ENCODE results near the gene SPINT3. TPM values are rescaled to one million over a fixed set of nuclear protein-coding genes. Genes with fewer than 3 reads are reported as not detected.

Gene SPINT3
- total and polyA plus RNA-seq, 2 experiments from 2014 or later: not detected

DNA sequence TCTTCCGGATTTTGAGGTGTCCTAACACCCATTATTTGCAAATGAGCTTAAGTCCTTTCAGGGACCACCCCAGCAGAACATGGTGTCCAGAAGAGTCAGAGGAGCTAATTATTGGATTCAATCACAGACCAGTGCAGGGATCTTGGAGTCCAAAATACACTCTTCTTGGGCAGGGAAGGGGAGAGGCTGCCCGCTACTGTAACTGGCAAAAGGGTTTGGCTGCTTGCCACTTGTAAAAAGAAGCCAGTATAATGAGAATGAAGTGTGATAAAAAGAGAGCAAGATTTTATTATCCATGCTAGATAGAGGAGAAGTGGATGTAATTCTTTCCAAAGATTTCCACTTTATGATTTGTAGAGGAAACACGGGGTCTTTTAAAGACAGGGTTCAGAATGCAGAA is 19.3 kb downstream of the SPINT3 start:
- in situ Hi-C loops (cut with MboI): loop anchor here (25.0 kb wide), 1 partner anchor 359 kb away; no protein-coding TSS in a partner anchor
- H3K4me1 ChIP-seq (ENCODE audit: insufficient read depth): no peaks in the 10 kb centered on the region
- no peak overlapping the region for H3K4me2 ChIP-seq (ENCODE audit: unreplicated experiment)
- no peaks in the 10 kb centered on the region for H3K9me2 ChIP-seq (ENCODE audit: insufficient read depth)
- TF ChIP-seq EZH2phosphoT487 (IDR thresholded peaks at IDR 0.05; ENCODE audit: insufficient read depth, low read depth) (no peak), EZH2 (IDR thresholded peaks at IDR 0.05; ENCODE audit: insufficient read depth, poor library complexity, severe bottlenecking) (no peak)
- H3K9me3 ChIP-seq (ENCODE audit: low read depth): no peaks in the 10 kb centered on the region
- H3K27me3 ChIP-seq (replicated peaks; ENCODE audit: insufficient read depth): peaks cover 6% of the 10 kb centered on the region; the same call in 1 of the 2 replicates
- no peaks in the 10 kb centered on the region for H3F3A ChIP-seq (ENCODE audit: insufficient read depth)
- no peaks in the 10 kb centered on the region for H3K79me2 ChIP-seq (ENCODE audit: insufficient read depth)
- no peaks in the 10 kb centered on the region for H4K20me1 ChIP-seq (ENCODE audit: insufficient read depth)
- H3K4me3 ChIP-seq: no peak overlapping the region
- H3K36me3 ChIP-seq (ENCODE audit: low read depth): no peaks in the 10 kb centered on the region
- no peak for DNase-seq
- no peak overlapping the region for H3K9ac ChIP-seq
- H3K27ac ChIP-seq: no peak overlapping the region
- no peak overlapping the region for H2AFZ ChIP-seq
- 41 to 52% methylated on average over 3 of the region's 3 CpGs for WGBS, 2 experiments (ENCODE audit: low coverage in 1 of 2, low lambda C conversion rate in 2 of 2, missing lambda C conversion rate in 2 of 2)

DNA sequence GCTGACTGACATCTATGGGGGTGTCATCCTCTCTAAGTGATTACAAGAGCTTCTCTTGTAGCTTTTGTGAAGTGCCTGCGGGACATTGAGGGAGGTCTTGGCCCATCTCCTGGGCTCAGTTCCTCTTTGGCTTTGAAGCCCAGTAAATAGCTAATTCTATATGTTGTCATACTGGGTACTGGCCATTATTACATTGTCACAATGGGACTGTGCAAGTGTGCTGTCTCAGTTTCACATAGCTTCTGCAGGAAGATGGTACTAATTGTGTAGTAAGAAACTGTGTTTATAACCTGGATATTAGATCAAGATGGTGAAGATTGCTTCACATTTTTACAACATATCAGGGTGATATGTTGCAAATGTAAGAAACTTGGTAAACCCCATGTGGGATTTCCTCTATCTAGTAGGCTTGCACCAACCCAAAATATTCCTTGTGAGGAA is 19.9 kb downstream of the SPINT3 start:
- Histone ChIP-seq H3K9ac (no peak overlapping the region), H3K4me1 (ENCODE audit: insufficient read depth) (no peaks in the 10 kb centered on the region), H3K36me3 (ENCODE audit: low read depth) (no peaks in the 10 kb centered on the region), H3K27ac (no peak overlapping the region), H3K4me3 (no peak overlapping the region), H3K4me2 (ENCODE audit: unreplicated experiment) (no peak overlapping the region), H4K20me1 (ENCODE audit: insufficient read depth) (no peaks in the 10 kb centered on the region), H3K27me3 (replicated peaks; ENCODE audit: insufficient read depth) (peaks cover 5% of the 10 kb centered on the region; the same call in 1 of the 2 replicates), H3K9me3 (ENCODE audit: low read depth) (no peaks in the 10 kb centered on the region), H3F3A (ENCODE audit: insufficient read depth) (no peaks in the 10 kb centered on the region), H2AFZ (no peak overlapping the region), H3K79me2 (ENCODE audit: insufficient read depth) (no peaks in the 10 kb centered on the region), H3K9me2 (ENCODE audit: insufficient read depth) (no peaks in the 10 kb centered on the region)
- TF ChIP-seq EZH2 (IDR thresholded peaks at IDR 0.05; ENCODE audit: insufficient read depth, poor library complexity, severe bottlenecking): no peak
- no peak for TF ChIP-seq EZH2phosphoT487 (IDR thresholded peaks at IDR 0.05; ENCODE audit: insufficient read depth, low read depth)
- 24 to 38% methylated on average over 1 of the region's 1 CpG for WGBS, 2 experiments (ENCODE audit: low coverage in 1 of 2, low lambda C conversion rate in 2 of 2, missing lambda C conversion rate in 2 of 2)
- no peak for DNase-seq
- in situ Hi-C loops (cut with MboI): loop anchor here (25.0 kb wide), 1 partner anchor 358 kb away; no protein-coding TSS in a partner anchor

DNA sequence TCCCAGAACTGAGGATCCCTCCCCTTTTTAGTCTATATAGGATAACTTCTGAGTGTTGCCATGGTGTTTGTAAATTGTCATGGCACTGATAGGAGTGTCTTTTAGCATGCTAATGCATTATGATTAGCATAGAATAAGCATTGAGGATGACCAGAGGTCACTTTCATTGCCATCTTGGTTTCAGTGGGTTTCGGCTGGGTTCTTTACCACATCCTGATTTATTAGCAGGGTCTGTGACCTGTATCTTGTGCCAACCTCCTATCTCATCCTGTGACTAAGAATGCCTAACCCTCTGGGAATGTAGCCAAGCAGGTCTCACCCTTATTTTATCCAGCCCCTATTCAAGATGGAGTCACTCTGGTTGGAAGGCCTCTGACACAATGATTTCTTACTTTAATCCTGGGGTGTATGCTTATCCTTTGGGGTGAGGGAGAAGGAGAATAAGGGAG is 26.3 kb downstream of the SPINT3 start:
- no peak overlapping the region for H3K9ac ChIP-seq
- 0 out of 2 replicates have a peak, but pooled peaks cover 2% of the 10 kb centered on the region for H3K4me1 ChIP-seq (ENCODE audit: insufficient read depth)
- no peaks in the 10 kb centered on the region for H3K9me3 ChIP-seq (ENCODE audit: low read depth)
- DNase-seq: peak; percentile 29
- TF ChIP-seq EZH2 (IDR thresholded peaks at IDR 0.05; ENCODE audit: insufficient read depth, poor library complexity, severe bottlenecking) (no peak), EZH2phosphoT487 (IDR thresholded peaks at IDR 0.05; ENCODE audit: insufficient read depth, low read depth) (no peak)
- H3K27ac ChIP-seq: no peak overlapping the region
- WGBS, 2 experiments (ENCODE audit: low coverage in 1 of 2, low lambda C conversion rate in 2 of 2, missing lambda C conversion rate in 2 of 2): 0 to 14% methylated on average over 1 of the region's 1 CpG
- H3K4me3 ChIP-seq: no peak overlapping the region
- no peaks in the 10 kb centered on the region for H3K79me2 ChIP-seq (ENCODE audit: insufficient read depth)
- peaks cover 32% of the 10 kb centered on the region for H3K27me3 ChIP-seq (replicated peaks; ENCODE audit: insufficient read depth)
- H3K4me2 ChIP-seq (ENCODE audit: unreplicated experiment): no peak overlapping the region
- no peaks in the 10 kb centered on the region for H3F3A ChIP-seq (ENCODE audit: insufficient read depth)
- no peaks in the 10 kb centered on the region for H3K9me2 ChIP-seq (ENCODE audit: insufficient read depth)
- in situ Hi-C loops (cut with MboI): loop anchor here (25.0 kb wide), 1 partner anchor 352 kb away; no protein-coding TSS in a partner anchor
- H3K36me3 ChIP-seq (ENCODE audit: low read depth): no peaks in the 10 kb centered on the region
- H4K20me1 ChIP-seq (ENCODE audit: insufficient read depth): no peaks in the 10 kb centered on the region
- H2AFZ ChIP-seq: no peak overlapping the region

DNA sequence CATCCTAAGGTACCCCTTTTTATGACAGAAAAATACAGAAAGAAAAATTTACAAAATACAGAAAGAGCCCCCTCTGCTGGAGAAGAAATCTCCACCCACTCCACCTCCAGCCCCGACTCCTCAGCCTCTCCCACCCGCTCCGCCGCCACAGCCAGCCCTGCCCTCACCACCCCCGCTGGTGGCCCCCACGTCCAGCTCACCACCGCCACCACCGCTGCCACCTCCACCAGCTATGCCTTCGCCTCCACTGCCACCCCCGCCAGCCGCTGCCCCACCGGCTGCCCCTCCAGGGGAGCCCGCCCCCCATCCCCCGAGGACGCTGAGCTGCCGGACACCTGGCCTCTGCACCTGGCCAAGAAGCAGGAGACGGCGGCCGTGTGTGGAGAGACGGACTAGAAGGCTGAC is 28.2 kb downstream of the SPINT3 start:
- Histone ChIP-seq H3K9me2 (ENCODE audit: insufficient read depth) (no peaks in the 10 kb centered on the region), H3K4me2 (ENCODE audit: unreplicated experiment) (no peak overlapping the region), H3K27ac (no peak overlapping the region), H4K20me1 (ENCODE audit: insufficient read depth) (no peaks in the 10 kb centered on the region), H2AFZ (no peak overlapping the region), H3F3A (ENCODE audit: insufficient read depth) (no peaks in the 10 kb centered on the region), H3K4me1 (ENCODE audit: insufficient read depth) (0 out of 2 replicates have a peak, but pooled peaks cover 2% of the 10 kb centered on the region), H3K36me3 (ENCODE audit: low read depth) (no peaks in the 10 kb centered on the region), H3K9me3 (ENCODE audit: low read depth) (no peaks in the 10 kb centered on the region), H3K79me2 (ENCODE audit: insufficient read depth) (no peaks in the 10 kb centered on the region), H3K27me3 (replicated peaks; ENCODE audit: insufficient read depth) (peaks cover 43% of the 10 kb centered on the region), H3K9ac (no peak overlapping the region), H3K4me3 (no peak overlapping the region)
- in situ Hi-C loops (cut with MboI): loop anchor here (25.0 kb wide), 1 partner anchor 350 kb away; no protein-coding TSS in a partner anchor
- no peak for DNase-seq
- WGBS, 2 experiments (ENCODE audit: low coverage in 1 of 2, low lambda C conversion rate in 2 of 2, missing lambda C conversion rate in 2 of 2): 25 to 67% methylated on average over 3 to 20 of the region's 20 CpGs
- TF ChIP-seq EZH2 (IDR thresholded peaks at IDR 0.05; ENCODE audit: insufficient read depth, poor library complexity, severe bottlenecking) (no peak), EZH2phosphoT487 (IDR thresholded peaks at IDR 0.05; ENCODE audit: insufficient read depth, low read depth) (no peak)

Measured in GM23248 (cell line).